Prostate gland (tissue), 2 donors: Measurements from ENCODE around the gene NEURL1B. TPM values are rescaled to one million over a fixed set of nuclear protein-coding genes. Genes with fewer than 3 reads are reported as not detected.

Experiments used
- DNase-seq: peaks from one replicate; pipeline ENCODE4 v3.0.0-alpha.2; 2019; ENCODE audit warnings: low spot score
- H3K27ac ChIP-seq, 2 donors: fragments of 200-600 bp; sonication (generic); 2 replicates each; pipeline ENCODE4 v1.5.1; 2017 to 2019
- H3K27me3 ChIP-seq: fragments of 200-600 bp; sonication (generic); replicated peaks from 2 replicates; pipeline ENCODE4 v1.5.1; 2019; ENCODE audit not compliant: insufficient read depth
- H3K36me3 ChIP-seq, 2 donors: fragments of 200-600 bp; sonication (generic); 1 replicate in 1 of 2; 2 replicates in 1 of 2; pipeline versions ENCODE4 v1.5.1 to v1.8.1; 2017 to 2019
- H3K4me1 ChIP-seq: fragments of 200-600 bp; sonication (generic); replicated peaks from 2 replicates; pipeline ENCODE4 v1.5.1; 2019
- H3K4me3 ChIP-seq, 2 donors: fragments of 200-600 bp; sonication (generic); 2 replicates each; pipeline ENCODE4 v1.5.1; 2017 to 2019
- H3K9me3 ChIP-seq: fragments of 200-600 bp; sonication (generic); 2 replicates; pipeline ENCODE4 v1.5.1; 2017
- CTCF ChIP-seq, 4 experiments: fragments of 200-600 bp in 2 of 4; fragments of 450-650 bp in 2 of 4; sonication (generic) in 2 of 4; IDR thresholded peaks; 1 replicate in 3 of 4; 2 replicates in 1 of 4; pipeline ENCODE4 v1.5.1; 2016 to 2019; ENCODE audit warnings: antibody characterized with exemption in 4 of 4, mild to moderate bottlenecking in 2 of 4, moderate library complexity in 2 of 4
- POLR2A ChIP-seq: fragments of 450-650 bp; IDR thresholded peaks from one replicate; pipeline ENCODE4 v1.6.1; 2016; ENCODE audit warnings: antibody characterized with exemption, mild to moderate bottlenecking
- POLR2AphosphoS5 ChIP-seq: sonication (generic); formaldehyde crosslinking; IDR thresholded peaks from one replicate; pipeline ENCODE4 v1.6.1; 2017; ENCODE audit warnings: antibody characterized with exemption
- WGBS: methylation state at CpG from one replicate; pipeline ENCODE4 v1.1.5; 2018; 5-methylcytosine and 5-hydroxymethylcytosine counted together
- intact Hi-C: fragments of 100-400 bp; cut with DNase I; formaldehyde crosslinking; loops from one replicate; pipeline ENCODE4 v1.14.2; 2022
- total RNA-seq, 2 donors: library from RNA; depleted of rRNA; stranded (reverse); fragments of >200 nt; gene quantifications; one replicate each; pipeline ENCODE4 v1.1.0, GENCODE V29; 2016

NEURL1B gene
- total RNA-seq, 2 donors from 2014 or later: 23.9 to 39.9 TPM

GRCh38 chr5:172724242-172725183, 83.5 kb downstream of the NEURL1B start:
- WGBS: 64% methylated on average over 22 of the region's 22 CpGs

DNA sequence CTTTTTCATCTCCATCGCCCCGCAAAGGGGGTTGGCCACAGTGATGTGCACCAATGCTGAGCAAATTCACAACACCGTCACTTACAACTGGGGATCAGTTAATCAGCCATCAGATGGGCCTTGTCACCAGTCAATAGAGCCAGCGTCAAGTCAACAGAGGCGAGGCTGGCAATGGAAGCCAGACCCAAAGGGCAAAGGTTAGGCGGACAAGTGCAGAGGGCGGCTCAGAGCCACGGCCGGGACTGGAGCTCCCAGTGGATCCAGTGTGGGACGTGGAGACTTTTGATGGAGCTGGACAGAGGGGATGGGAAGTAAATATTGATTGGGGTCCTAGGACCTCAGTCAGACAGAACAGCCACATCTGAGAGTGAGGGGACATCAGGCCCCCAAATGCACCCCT, 84.2 kb downstream of the NEURL1B start:
- Histone ChIP-seq H3K36me3 (no peaks in the 10 kb centered on the region), H3K9me3 (no peaks in the 10 kb centered on the region), H3K27me3 (no peaks in the 10 kb centered on the region), H3K27ac (no peak overlapping the region), H3K4me3 (no peak overlapping the region), H3K4me1 (peaks cover 3% of the 10 kb centered on the region)
- 92% methylated on average over 10 of the region's 10 CpGs for WGBS
- DNase-seq: no peak
- TF ChIP-seq POLR2A (no peak), CTCF (IDR thresholded peaks at IDR 0.05) (no peak), POLR2AphosphoS5 (no peak)
- intact Hi-C loops: no loop called here

More at GRCh38 chr5:172724242-172725183, 83.5 kb downstream of the NEURL1B start:
- TF ChIP-seq CTCF (IDR thresholded peaks at IDR 0.05) (no peak), POLR2AphosphoS5 (no peak), POLR2A (no peak)
- H3K27me3 ChIP-seq: no peaks in the 10 kb centered on the region
- no peak overlapping the region for H3K27ac ChIP-seq
- no peak for DNase-seq
- intact Hi-C loops: no loop called here
- H3K9me3 ChIP-seq: no peaks in the 10 kb centered on the region
- peaks cover 3% of the 10 kb centered on the region for H3K4me1 ChIP-seq
- H3K36me3 ChIP-seq: no peaks in the 10 kb centered on the region
- no peak overlapping the region for H3K4me3 ChIP-seq

DNA sequence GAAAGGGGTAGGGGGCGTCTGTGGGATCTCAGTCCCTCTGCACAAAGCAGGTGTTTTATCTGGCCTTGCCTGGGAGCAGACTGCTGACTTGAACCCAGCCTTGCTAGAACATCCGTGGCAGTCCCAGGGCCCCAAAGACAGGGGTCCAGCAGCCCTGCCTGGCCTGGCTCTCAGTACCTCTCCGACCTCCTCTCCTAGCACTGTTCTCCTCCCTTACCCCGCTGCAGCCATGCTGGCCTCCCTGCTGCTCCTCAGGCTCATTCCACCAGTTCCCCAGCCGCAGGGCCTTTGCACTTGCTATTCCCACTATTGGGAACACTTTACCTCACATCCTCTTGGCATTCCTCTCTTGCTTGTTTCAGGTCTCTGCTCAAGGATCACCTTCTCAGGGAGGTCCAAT, 84.7 kb downstream of the NEURL1B start:
- no peak for TF ChIP-seq POLR2A
- no peak for TF ChIP-seq CTCF (IDR thresholded peaks at IDR 0.05)
- no peak for TF ChIP-seq POLR2AphosphoS5
- no peak for DNase-seq
- H3K9me3 ChIP-seq: no peaks in the 10 kb centered on the region
- no peak overlapping the region for H3K4me3 ChIP-seq
- H3K27me3 ChIP-seq: no peaks in the 10 kb centered on the region
- intact Hi-C loops: no loop called here
- H3K4me1 ChIP-seq: peaks cover 3% of the 10 kb centered on the region
- H3K27ac ChIP-seq: no peak overlapping the region
- WGBS: 92% methylated on average over 5 of the region's 5 CpGs
- H3K36me3 ChIP-seq: no peaks in the 10 kb centered on the region

DNA sequence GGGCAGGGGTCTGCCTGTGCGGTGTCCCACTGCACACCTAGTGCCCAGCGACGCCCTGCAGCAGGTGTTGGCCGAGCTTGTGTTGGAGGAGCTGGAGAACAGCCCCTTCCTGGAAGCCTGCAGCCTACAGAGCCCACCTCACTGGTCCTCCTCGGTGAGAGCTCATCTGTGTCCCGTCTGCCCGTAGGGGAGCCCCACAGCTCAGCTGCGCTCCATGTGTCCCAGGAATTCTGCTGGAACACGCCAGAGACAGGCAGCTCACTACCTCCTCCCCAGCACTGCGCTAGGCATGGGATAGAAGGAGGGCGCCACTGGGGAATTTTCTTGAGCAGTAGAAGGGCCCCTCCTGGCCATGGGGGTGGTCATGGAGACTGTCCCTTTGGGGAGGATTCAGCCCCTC, 85.9 kb downstream of the NEURL1B start:
- 90% methylated on average over 10 of the region's 11 CpGs for WGBS
- no peak overlapping the region for H3K4me3 ChIP-seq
- no peaks in the 10 kb centered on the region for H3K27me3 ChIP-seq
- no peaks in the 10 kb centered on the region for H3K36me3 ChIP-seq
- no peak for DNase-seq
- intact Hi-C loops: no loop called here
- H3K9me3 ChIP-seq: no peaks in the 10 kb centered on the region
- TF ChIP-seq POLR2AphosphoS5: no peak
- no peak for TF ChIP-seq POLR2A
- no peak for TF ChIP-seq CTCF (IDR thresholded peaks at IDR 0.05)
- H3K27ac ChIP-seq: no peak overlapping the region
- peaks cover 3% of the 10 kb centered on the region for H3K4me1 ChIP-seq

- intact Hi-C loops: no loop called here
- H3K27ac ChIP-seq: no peak overlapping the region
These were observed 86.5 kb downstream of the NEURL1B start for GRCh38 chr5:172727551-172727950.

More at GRCh38 chr5:172727551-172727950, 86.5 kb downstream of the NEURL1B start:
- WGBS: 78% methylated on average over 7 of the region's 7 CpGs
- Histone ChIP-seq H3K27me3 (no peaks in the 10 kb centered on the region), H3K36me3 (no peaks in the 10 kb centered on the region), H3K4me3 (no peak overlapping the region), H3K9me3 (no peaks in the 10 kb centered on the region), H3K4me1 (peaks cover 3% of the 10 kb centered on the region)
- TF ChIP-seq POLR2A (no peak), CTCF (IDR thresholded peaks at IDR 0.05) (no peak)
- DNase-seq: no peak
